Measurements from ENCODE around the gene HDAC4. TPM values are rescaled to one million over a fixed set of nuclear protein-coding genes. Genes with fewer than 3 reads are reported as not detected.

Gene HDAC4
- total and polyA plus RNA-seq, 9 of the 15 experiments (the other 6 are each of a cell fraction or from before 2014, with no cell fraction given): 0.11 to 20.2 (median 4.0) TPM

GRCh38 chr2:239275044-239275685 is 125.7 kb downstream of the HDAC4 start (continued):
- TF ChIP-seq, protein P1, sequence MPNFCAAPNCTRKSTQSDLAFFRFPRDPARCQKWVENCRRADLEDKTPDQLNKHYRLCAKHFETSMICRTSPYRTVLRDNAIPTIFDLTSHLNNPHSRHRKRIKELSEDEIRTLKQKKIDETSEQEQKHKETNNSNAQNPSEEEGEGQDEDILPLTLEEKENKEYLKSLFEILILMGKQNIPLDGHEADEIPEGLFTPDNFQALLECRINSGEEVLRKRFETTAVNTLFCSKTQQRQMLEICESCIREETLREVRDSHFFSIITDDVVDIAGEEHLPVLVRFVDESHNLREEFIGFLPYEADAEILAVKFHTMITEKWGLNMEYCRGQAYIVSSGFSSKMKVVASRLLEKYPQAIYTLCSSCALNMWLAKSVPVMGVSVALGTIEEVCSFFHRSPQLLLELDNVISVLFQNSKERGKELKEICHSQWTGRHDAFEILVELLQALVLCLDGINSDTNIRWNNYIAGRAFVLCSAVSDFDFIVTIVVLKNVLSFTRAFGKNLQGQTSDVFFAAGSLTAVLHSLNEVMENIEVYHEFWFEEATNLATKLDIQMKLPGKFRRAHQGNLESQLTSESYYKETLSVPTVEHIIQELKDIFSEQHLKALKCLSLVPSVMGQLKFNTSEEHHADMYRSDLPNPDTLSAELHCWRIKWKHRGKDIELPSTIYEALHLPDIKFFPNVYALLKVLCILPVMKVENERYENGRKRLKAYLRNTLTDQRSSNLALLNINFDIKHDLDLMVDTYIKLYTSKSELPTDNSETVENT (CRISPR knock-in tag; IDR thresholded peaks at IDR 0.05): no peak
- TF ChIP-seq NFIX (CRISPR knock-in tag; IDR thresholded peaks at IDR 0.05; ENCODE audit: low read depth) (no peak), YY1 (IDR thresholded peaks at IDR 0.05; ENCODE audit: borderline replicate concordance in 1 of 3, control insufficient read depth in 1 of 3, extremely low read depth in 1 of 3, insufficient read depth in 3 of 3, insufficient read length in 1 of 3, insufficient replicate concordance in 2 of 3, low read depth in 1 of 3, low read length in 2 of 3) (peak in 1 of 3 experiments; percentile 41), NFE2L1 (tag; IDR thresholded peaks at IDR 0.05; ENCODE audit: borderline replicate concordance, low read depth) (no peak), KDM1A (IDR thresholded peaks at IDR 0.05) (0 out of 4 replicates have a peak, but pooled peaks of 1 of the 2 experiments have one; percentile 11), CEBPG (CRISPR knock-in tag; IDR thresholded peaks at IDR 0.05) (no peak), CEBPG (tag; conservative IDR thresholded peaks at IDR 0.05 in 1 of 2, IDR thresholded peaks at IDR 0.05 in 1 of 2) (no peak), HMG20B (CRISPR knock-in tag; IDR thresholded peaks at IDR 0.05) (no peak), TBP (optimal IDR thresholded peaks at IDR 0.05; ENCODE audit: low read depth, low read length) (peak; percentile 37), E2F6 (IDR thresholded peaks at IDR 0.05; ENCODE audit: borderline replicate concordance in 1 of 2, extremely low read depth in 1 of 2, insufficient read depth in 1 of 2, insufficient read length in 1 of 2, low read depth in 1 of 2, low read length in 1 of 2, poor library complexity in 1 of 2, severe bottlenecking in 1 of 2) (peak in 1 of 2 experiments; percentile 64), ZBTB7A (IDR thresholded peaks at IDR 0.05; ENCODE audit: borderline replicate concordance, control insufficient read depth, low read depth, low read length) (peak; percentile 84), SIX5 (IDR thresholded peaks at IDR 0.05; ENCODE audit: borderline replicate concordance in 1 of 2, insufficient read depth in 1 of 2, low read depth in 1 of 2, low read length in 2 of 2) (no peak), ZC3H11A (IDR thresholded peaks at IDR 0.05; ENCODE audit: low read depth, low read length) (no peak)
- TF ChIP-seq, protein P2, sequence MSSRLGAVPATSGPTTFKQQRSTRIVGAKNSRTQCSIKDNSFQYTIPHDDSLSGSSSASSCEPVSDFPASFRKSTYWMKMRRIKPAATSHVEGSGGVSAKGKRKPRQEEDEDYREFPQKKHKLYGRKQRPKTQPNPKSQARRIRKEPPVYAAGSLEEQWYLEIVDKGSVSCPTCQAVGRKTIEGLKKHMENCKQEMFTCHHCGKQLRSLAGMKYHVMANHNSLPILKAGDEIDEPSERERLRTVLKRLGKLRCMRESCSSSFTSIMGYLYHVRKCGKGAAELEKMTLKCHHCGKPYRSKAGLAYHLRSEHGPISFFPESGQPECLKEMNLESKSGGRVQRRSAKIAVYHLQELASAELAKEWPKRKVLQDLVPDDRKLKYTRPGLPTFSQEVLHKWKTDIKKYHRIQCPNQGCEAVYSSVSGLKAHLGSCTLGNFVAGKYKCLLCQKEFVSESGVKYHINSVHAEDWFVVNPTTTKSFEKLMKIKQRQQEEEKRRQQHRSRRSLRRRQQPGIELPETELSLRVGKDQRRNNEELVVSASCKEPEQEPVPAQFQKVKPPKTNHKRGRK (tag; IDR thresholded peaks at IDR 0.05): no peak
- TF ChIP-seq, protein P3, sequence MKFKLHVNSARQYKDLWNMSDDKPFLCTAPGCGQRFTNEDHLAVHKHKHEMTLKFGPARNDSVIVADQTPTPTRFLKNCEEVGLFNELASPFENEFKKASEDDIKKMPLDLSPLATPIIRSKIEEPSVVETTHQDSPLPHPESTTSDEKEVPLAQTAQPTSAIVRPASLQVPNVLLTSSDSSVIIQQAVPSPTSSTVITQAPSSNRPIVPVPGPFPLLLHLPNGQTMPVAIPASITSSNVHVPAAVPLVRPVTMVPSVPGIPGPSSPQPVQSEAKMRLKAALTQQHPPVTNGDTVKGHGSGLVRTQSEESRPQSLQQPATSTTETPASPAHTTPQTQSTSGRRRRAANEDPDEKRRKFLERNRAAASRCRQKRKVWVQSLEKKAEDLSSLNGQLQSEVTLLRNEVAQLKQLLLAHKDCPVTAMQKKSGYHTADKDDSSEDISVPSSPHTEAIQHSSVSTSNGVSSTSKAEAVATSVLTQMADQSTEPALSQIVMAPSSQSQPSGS (CRISPR knock-in tag; IDR thresholded peaks at IDR 0.05): no peak
- TF ChIP-seq, protein P4, sequence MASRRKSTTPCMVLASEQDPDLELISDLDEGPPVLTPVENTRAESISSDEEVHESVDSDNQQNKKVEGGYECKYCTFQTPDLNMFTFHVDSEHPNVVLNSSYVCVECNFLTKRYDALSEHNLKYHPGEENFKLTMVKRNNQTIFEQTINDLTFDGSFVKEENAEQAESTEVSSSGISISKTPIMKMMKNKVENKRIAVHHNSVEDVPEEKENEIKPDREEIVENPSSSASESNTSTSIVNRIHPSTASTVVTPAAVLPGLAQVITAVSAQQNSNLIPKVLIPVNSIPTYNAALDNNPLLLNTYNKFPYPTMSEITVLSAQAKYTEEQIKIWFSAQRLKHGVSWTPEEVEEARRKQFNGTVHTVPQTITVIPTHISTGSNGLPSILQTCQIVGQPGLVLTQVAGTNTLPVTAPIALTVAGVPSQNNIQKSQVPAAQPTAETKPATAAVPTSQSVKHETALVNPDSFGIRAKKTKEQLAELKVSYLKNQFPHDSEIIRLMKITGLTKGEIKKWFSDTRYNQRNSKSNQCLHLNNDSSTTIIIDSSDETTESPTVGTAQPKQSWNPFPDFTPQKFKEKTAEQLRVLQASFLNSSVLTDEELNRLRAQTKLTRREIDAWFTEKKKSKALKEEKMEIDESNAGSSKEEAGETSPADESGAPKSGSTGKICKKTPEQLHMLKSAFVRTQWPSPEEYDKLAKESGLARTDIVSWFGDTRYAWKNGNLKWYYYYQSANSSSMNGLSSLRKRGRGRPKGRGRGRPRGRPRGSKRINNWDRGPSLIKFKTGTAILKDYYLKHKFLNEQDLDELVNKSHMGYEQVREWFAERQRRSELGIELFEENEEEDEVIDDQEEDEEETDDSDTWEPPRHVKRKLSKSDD (conservative IDR thresholded peaks at IDR 0.05; ENCODE audit: low read length): no peak
